HG02973 (cell line): Measurements from ENCODE around the gene WNT4.

ENCODE experiments used
- ATAC-seq: cut with Tn5 transposase; IDR thresholded peaks from one replicate; pipeline ENCODE4 v1.9.1; 2021; ENCODE audit warnings: moderate library complexity; ENCODE audit not compliant: unreplicated experiment

WNT4 gene

GRCh38 chr1:22132517-22133235 is 10.2 kb downstream of the WNT4 start:
- no peak for ATAC-seq

DNA sequence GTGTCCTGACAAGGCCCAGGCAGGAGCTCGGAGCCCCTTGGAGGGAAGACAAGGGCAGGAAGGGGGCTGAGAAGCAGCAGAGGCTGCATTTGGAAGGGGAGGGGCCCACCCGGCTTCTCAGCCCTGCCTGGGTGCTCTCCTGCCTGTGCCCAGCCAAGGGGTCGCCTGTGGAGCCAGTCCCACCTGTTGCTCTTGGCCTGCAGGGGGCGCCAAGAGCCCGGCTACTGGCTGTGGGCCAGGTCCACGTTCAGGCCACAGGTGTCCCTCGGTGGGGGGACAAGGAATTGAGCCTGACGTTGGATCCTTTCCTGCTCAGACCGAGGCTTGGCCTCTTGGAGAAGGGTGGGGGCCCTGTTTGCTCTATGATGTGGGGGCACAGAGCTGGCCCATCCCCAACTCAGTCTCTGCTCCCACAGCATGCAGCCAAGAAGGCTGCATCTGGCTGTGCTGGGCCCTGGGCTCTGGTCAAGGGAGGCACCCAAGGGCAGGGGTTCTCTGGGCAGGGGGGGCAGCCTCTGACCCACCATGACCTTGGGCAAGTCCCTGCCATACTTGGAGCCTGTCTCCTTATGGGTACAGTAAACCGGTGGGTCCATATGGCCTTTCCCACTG is 10.9 kb downstream of the WNT4 start:
- no peak for ATAC-seq

DNA sequence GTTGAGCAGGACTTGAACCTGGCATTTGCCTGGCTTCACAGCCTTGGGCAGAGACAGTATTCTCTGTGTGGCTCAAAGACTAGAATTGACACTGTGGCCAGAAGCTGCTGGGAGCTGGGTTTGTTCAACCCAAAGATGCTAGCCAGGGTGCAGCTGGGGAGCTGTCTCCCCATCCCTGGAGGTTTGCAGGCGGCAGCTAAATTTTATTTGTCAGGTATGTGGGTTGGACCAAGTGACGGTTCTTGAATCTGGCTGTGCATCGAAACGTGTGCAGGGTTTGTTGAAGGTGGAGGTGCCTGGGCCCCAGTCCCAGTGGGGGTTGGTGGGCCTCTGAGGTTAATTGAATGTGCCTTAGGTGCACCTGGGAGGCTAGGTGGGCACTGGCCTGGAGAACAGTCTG is 11.8 kb downstream of the WNT4 start:
- ATAC-seq: no peak

DNA sequence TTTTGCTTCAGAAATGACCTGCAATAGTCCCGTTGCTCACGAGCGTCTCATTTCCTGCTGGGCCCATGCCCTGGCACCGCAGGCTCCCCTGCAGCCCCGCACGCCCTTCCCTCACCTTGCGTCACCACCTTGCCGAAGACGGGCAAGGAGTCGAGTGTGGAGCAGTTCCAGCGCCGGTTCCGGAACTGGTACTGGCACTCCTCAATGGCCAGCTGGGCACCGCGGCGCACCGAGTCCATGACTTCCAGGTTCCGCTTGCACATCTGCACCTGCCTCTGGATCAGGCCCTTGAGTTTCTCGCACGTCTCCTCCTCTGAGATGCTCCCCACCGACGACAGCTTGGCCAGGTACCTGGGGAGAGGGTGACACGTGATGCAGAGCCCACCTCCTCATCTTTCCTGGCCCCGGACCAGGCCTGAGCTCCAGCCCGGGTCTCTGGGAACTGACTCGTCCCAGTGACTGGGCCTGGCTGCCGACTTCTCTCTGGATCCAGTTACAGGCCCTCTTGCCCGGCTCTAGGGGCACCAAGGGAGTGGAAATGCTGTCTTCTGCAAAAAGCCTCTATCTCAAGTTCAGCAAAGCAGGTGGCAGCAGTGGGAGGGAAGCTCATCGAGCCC is 13.3 kb downstream of the WNT4 start:
- no peak for ATAC-seq

DNA sequence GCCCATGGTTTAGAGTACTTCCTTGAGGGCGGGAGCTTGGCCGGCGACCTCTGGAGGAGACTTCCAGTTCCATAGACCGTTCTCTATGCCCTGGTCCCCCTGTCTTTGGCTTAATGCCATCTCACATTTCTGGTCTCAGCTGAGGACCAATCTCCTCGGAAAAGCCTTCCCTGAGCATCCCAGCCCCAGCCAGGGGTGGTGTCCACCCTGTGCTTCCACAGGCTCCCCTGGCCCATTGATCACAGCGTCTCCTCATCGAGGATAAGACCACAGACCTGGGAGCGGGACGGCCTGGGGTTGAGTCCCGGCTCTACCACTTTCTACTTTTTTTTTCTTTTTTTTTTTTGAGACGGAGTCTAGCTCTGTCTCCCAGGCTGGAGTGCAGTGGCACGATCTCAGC is 14.5 kb downstream of the WNT4 start:
- ATAC-seq: no peak

GRCh38 chr1:22127731-22128130 is 15.2 kb downstream of the WNT4 start:
- no peak for ATAC-seq

- no peak for ATAC-seq
Measured at GRCh38 chr1:22127248-22127647, 15.6 kb downstream of the WNT4 start.

DNA sequence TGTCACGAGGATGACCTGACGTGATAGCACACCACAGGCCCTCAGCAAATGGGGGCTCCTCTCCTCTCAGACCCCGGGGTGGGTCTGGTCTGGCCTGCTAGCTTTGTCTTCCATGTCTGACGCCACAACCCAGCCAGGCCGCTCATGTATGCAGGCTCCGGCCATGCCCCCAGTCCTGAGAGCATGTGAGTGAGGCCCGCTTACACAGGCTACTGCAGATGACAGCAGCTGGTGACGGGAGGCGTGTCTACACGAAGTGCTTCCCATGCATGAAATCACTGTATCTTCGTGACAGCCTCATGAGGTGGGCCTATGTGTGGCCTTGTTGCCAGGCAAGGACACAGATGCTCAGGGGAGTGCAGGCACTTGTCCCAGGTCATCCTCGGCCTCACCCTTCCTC is 16.4 kb downstream of the WNT4 start:
- no peak for ATAC-seq

- no peak for ATAC-seq
Measured at GRCh38 chr1:22124592-22125229, 18.2 kb downstream of the WNT4 start.

GRCh38 chr1:22123901-22124404 is 18.9 kb downstream of the WNT4 start:
- ATAC-seq: no peak

GRCh38 chr1:22123071-22123390 is 19.9 kb downstream of the WNT4 start:
- ATAC-seq: no peak

DNA sequence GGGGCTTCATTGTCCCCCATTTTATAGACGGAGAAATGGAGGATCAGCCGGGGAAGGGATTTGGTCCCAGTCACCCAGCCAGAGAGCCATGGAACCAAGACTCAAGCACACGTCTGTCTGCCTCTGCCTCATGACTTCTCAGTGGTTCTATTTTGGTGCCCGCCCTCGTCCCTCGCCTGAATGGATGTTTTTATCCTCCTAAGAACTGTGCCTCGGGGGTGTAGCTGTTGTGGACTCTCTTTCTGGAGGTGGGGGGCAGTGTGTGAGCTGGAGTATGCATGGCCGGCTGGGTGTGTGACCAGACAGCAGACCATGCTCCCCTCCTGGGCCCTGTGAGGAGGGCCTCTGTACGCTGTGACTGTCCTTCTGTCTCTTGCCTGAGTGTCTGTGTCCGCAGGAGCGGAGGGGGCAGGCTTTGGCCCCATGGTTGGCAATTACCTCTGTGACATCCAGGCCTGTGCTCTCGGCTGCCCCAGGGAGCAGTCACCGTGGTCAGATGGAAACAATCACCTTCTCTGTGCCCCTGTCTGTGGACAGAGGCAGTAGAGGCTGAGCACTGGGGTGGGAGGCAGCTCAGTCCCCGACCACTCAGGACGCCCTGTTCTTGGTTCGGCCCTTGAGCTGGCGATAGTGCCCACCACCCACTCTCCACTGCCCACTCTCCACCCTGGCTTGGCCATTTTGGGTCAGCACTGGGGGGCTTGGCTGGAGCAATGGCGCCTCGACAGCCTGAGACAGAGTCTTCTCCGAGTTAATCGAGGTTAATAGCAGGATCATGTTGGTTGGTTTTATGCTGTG is 20.4 kb downstream of the WNT4 start:
- no peak for ATAC-seq

GRCh38 chr1:22121421-22121911 is 21.4 kb downstream of the WNT4 start:
- no peak for ATAC-seq

DNA sequence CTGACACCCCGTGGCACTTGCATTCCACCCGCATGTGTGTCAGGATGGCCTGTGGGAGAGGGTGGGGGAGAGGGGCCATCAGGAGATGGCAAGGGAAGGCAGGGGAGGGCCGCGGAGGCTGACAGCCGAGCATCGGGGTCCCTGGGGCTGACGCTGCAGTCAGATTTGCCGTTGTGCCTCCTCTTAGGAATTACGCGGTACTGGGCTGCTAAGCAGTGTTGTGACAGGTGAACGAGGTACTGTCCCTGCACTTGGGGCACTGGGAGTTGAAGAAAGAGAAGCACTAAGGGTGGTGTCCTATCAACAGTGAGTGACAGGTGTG is 22.5 kb downstream of the WNT4 start:
- no peak for ATAC-seq

DNA sequence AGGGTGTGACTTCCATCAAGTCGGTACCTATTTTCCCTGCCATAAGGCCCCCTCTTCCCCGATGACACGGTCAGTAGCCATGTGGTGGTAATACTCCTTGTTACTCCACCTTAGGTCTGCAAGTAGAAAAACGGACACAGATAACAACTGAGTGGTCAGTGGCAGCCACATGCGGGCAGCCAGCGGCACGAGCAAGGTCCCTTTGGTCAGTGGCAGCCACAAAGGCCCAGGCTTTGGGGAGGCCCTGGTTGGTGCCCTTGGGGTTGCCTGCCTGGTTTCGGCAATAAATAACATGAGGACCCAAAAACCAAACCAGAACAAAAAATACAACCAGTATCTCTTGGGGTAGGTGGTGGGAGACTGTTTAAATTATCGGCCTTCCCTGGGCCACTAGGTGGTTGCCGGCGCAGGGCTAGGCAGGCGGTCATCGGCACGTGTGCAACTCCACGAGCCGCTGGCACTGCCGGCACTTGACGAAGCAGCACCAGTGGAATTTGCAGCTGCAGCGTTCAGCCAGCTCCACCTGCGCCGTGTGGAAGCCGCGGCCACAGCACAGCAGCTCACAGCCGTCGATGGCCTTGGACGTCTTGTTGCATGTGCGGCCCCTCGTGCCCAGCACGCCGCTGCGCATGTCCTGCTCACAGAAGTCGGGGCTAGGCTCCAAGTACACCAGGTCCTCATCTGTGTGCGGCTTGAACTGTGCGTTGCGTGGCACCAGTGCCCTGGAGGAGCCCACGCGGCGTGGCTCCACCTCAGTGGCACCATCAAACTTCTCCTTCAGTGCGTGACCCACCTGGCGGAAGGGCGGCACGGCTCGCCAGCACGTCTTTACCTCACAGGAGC is 23.1 kb downstream of the WNT4 start:
- ATAC-seq: no peak

GRCh38 chr1:22118291-22118992 is 24.5 kb downstream of the WNT4 start:
- no peak for ATAC-seq

GRCh38 chr1:22117851-22118250 is 25.0 kb downstream of the WNT4 start:
- ATAC-seq: no peak

DNA sequence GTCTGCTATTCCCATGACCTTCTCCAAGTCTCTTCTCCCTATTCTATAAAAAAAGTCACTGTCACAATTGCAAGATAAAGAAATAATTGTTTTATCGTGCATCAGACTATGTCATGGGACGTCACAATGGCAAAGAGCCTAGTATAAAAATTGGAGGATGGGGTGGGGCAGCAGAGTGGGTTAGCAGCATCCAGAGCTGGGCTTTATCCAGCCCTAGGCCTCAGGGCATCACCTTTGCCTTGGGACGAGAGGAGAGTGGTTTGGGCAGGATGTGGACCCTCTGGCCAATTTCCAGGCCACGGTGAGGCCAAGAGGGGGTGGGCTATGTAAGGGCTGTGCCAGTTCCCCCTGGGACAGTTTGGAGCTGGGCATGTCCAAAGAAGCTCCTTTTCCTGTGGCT is 25.7 kb downstream of the WNT4 start:
- ATAC-seq: no peak

DNA sequence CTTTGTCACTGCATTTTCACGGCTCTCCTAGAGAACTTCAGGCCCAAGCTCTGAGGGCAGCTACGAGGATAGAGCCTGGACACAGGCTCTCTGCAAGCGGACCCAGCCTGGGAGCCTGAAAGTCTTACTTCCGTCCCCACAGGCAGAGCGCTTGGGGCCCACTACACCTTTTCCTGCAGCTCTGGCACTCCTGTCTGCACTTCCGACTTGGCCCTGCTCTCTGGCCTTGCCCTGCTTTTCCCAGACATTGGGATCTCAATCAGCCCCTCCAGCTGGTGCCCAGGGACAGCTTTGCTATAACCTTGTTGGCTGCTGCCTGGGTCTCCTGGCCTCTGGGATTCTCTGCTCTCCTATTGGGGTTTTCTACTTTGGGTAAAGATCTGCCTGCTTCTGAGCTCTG is 27.6 kb downstream of the WNT4 start:
- no peak for ATAC-seq
